ENCODE data around the gene AREG.

The AREG gene

GRCh38 chr4:74438661-74439060, 6.3 kb upstream of the AREG start:
- Histone ChIP-seq H4K8ac (ENCODE audit: low read depth, low read length) (no peak overlapping the region), H2BK12ac (ENCODE audit: low read length) (no peak overlapping the region), H2BK5ac (ENCODE audit: low read depth, low read length, poor library complexity) (no peak overlapping the region), H3K23ac (ENCODE audit: low read length) (no peak overlapping the region), H3K27me3 (ENCODE audit: insufficient read depth, low read length) (no peaks in the 10 kb centered on the region), H3K4me1 (ENCODE audit: control insufficient read depth in 1 of 2, insufficient read depth in 2 of 2, low read length in 2 of 2) (no peaks in the 10 kb centered on the region), H3K4ac (ENCODE audit: low read depth, low read length) (no peak overlapping the region), H3K4me2 (ENCODE audit: low read length) (no peak overlapping the region), H2BK120ac (ENCODE audit: insufficient read depth, low read length, poor library complexity) (no peak overlapping the region), H4K91ac (ENCODE audit: low read depth, low read length) (no peak overlapping the region), H2AFZ (ENCODE audit: insufficient read depth, low read length, poor library complexity) (no peak overlapping the region), H3K9me3 (ENCODE audit: insufficient read depth, low read depth, low read length) (peaks cover 4% of the 10 kb centered on the region), H3K79me1 (ENCODE audit: low read length) (no peaks in the 10 kb centered on the region), H3K18ac (ENCODE audit: low read length) (no peak overlapping the region), H3K36me3 (ENCODE audit: control insufficient read depth in 1 of 2, insufficient read depth in 2 of 2, low read length in 2 of 2) (no peaks in the 10 kb centered on the region), H3K79me2 (ENCODE audit: control insufficient read depth, insufficient read depth, low read length, poor library complexity) (no peaks in the 10 kb centered on the region), H4K12ac (ENCODE audit: low read depth, low read length) (no peak overlapping the region), H2AK5ac (ENCODE audit: low read length) (no peak overlapping the region), H3K14ac (ENCODE audit: low read length) (no peak overlapping the region), H3K9ac (ENCODE audit: low read length) (no peak overlapping the region), H3K27ac (ENCODE audit: low read depth, low read length) (no peak overlapping the region), H3K4me3 (ENCODE audit: low read depth, low read length) (no peak overlapping the region)
- no peak for DNase-seq
- no CpG with 5 or more reads among the region's 1 CpG for WGBS (ENCODE audit: extremely low coverage, insufficient coverage, insufficient read length)

DNA sequence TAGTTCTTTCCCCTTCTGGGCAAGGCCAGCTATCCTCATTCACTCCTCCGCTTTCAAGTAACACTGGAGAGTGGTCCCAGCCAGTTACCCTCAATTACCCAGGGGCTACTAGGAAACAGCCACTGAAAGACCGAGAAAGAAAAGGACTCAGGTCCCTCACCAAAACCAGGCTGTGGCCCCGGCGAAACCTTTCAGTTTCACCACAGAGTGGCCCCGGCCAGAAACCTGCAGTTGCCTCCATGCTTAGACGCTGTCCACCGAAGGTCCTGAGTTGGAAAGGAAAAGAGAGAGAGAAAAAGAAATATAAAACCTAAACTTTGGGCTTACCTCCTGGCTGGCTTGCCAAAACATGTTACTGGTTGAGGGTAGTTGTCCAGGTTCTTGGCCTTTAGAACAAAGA, 5.0 kb upstream of the AREG start:
- Histone ChIP-seq H3K23ac (ENCODE audit: low read length) (no peak overlapping the region), H3K18ac (ENCODE audit: low read length) (no peak overlapping the region), H2AK5ac (ENCODE audit: low read length) (no peak overlapping the region), H4K91ac (ENCODE audit: low read depth, low read length) (no peak overlapping the region), H2BK12ac (ENCODE audit: low read length) (no peak overlapping the region), H3K79me1 (ENCODE audit: low read length) (no peaks in the 10 kb centered on the region), H4K8ac (ENCODE audit: low read depth, low read length) (no peak overlapping the region), H3K4me1 (ENCODE audit: control insufficient read depth in 1 of 2, insufficient read depth in 2 of 2, low read length in 2 of 2) (peaks cover 2% of the 10 kb centered on the region in 2 experiments), H3K9me3 (ENCODE audit: insufficient read depth, low read depth, low read length) (peaks cover 4% of the 10 kb centered on the region), H2AFZ (ENCODE audit: insufficient read depth, low read length, poor library complexity) (no peak overlapping the region), H3K27ac (ENCODE audit: low read depth, low read length) (no peak overlapping the region), H3K36me3 (ENCODE audit: control insufficient read depth in 1 of 2, insufficient read depth in 2 of 2, low read length in 2 of 2) (no peaks in the 10 kb centered on the region), H3K27me3 (ENCODE audit: insufficient read depth, low read length) (no peaks in the 10 kb centered on the region), H2BK5ac (ENCODE audit: low read depth, low read length, poor library complexity) (no peak overlapping the region), H3K9ac (ENCODE audit: low read length) (no peak overlapping the region), H2BK120ac (ENCODE audit: insufficient read depth, low read length, poor library complexity) (no peak overlapping the region), H3K4me2 (ENCODE audit: low read length) (no peak overlapping the region), H3K79me2 (ENCODE audit: control insufficient read depth, insufficient read depth, low read length, poor library complexity) (no peaks in the 10 kb centered on the region), H3K4ac (ENCODE audit: low read depth, low read length) (no peak overlapping the region), H3K14ac (ENCODE audit: low read length) (no peak overlapping the region), H4K12ac (ENCODE audit: low read depth, low read length) (no peak overlapping the region), H3K4me3 (ENCODE audit: low read depth, low read length) (no peak overlapping the region)
- WGBS (ENCODE audit: extremely low coverage, insufficient coverage, insufficient read length): no CpG with 5 or more reads among the region's 7 CpGs
- DNase-seq: no peak

- no peak for DNase-seq
- Histone ChIP-seq H3K4me3 (ENCODE audit: low read depth, low read length) (no peak overlapping the region), H2BK12ac (ENCODE audit: low read length) (no peak overlapping the region), H2AFZ (ENCODE audit: insufficient read depth, low read length, poor library complexity) (no peak overlapping the region), H3K18ac (ENCODE audit: low read length) (no peak overlapping the region), H4K91ac (ENCODE audit: low read depth, low read length) (no peak overlapping the region), H3K9ac (ENCODE audit: low read length) (no peak overlapping the region), H3K23ac (ENCODE audit: low read length) (no peak overlapping the region), H3K79me1 (ENCODE audit: low read length) (no peaks in the 10 kb centered on the region), H4K8ac (ENCODE audit: low read depth, low read length) (no peak overlapping the region), H4K12ac (ENCODE audit: low read depth, low read length) (no peak overlapping the region), H3K36me3 (ENCODE audit: control insufficient read depth in 1 of 2, insufficient read depth in 2 of 2, low read length in 2 of 2) (no peaks in the 10 kb centered on the region), H3K4me1 (ENCODE audit: control insufficient read depth in 1 of 2, insufficient read depth in 2 of 2, low read length in 2 of 2) (peaks cover 2% of the 10 kb centered on the region in 2 experiments), H3K4me2 (ENCODE audit: low read length) (no peak overlapping the region), H2BK5ac (ENCODE audit: low read depth, low read length, poor library complexity) (no peak overlapping the region), H2BK120ac (ENCODE audit: insufficient read depth, low read length, poor library complexity) (no peak overlapping the region), H3K14ac (ENCODE audit: low read length) (no peak overlapping the region), H3K4ac (ENCODE audit: low read depth, low read length) (no peak overlapping the region), H3K27me3 (ENCODE audit: insufficient read depth, low read length) (no peaks in the 10 kb centered on the region), H2AK5ac (ENCODE audit: low read length) (no peak overlapping the region), H3K27ac (ENCODE audit: low read depth, low read length) (no peak overlapping the region), H3K9me3 (ENCODE audit: insufficient read depth, low read depth, low read length) (peaks cover 4% of the 10 kb centered on the region), H3K79me2 (ENCODE audit: control insufficient read depth, insufficient read depth, low read length, poor library complexity) (no peaks in the 10 kb centered on the region)
- no CpG with 5 or more reads among the region's 4 CpGs for WGBS (ENCODE audit: extremely low coverage, insufficient coverage, insufficient read length)
Measured at GRCh38 chr4:74440356-74440755, 4.6 kb upstream of the AREG start.

GRCh38 chr4:74441744-74442143, 3.2 kb upstream of the AREG start:
- no CpG with 5 or more reads among the region's 3 CpGs for WGBS (ENCODE audit: extremely low coverage, insufficient coverage, insufficient read length)
- H3K27ac ChIP-seq (ENCODE audit: low read depth, low read length): no peak overlapping the region

More at GRCh38 chr4:74441744-74442143, 3.2 kb upstream of the AREG start:
- H2BK12ac ChIP-seq (ENCODE audit: low read length): no peak overlapping the region
- H2BK120ac ChIP-seq (ENCODE audit: insufficient read depth, low read length, poor library complexity): no peak overlapping the region
- no peak overlapping the region for H2AFZ ChIP-seq (ENCODE audit: insufficient read depth, low read length, poor library complexity)
- H3K79me2 ChIP-seq (ENCODE audit: control insufficient read depth, insufficient read depth, low read length, poor library complexity): no peaks in the 10 kb centered on the region
- H3K4me1 ChIP-seq (ENCODE audit: control insufficient read depth in 1 of 2, insufficient read depth in 2 of 2, low read length in 2 of 2): peaks cover 2% of the 10 kb centered on the region in 2 experiments
- H3K23ac ChIP-seq (ENCODE audit: low read length): no peak overlapping the region
- H3K9me3 ChIP-seq (ENCODE audit: insufficient read depth, low read depth, low read length): peaks cover 4% of the 10 kb centered on the region
- no peaks in the 10 kb centered on the region for H3K79me1 ChIP-seq (ENCODE audit: low read length)
- DNase-seq: no peak
- H4K91ac ChIP-seq (ENCODE audit: low read depth, low read length): no peak overlapping the region
- no peak overlapping the region for H3K14ac ChIP-seq (ENCODE audit: low read length)
- H4K8ac ChIP-seq (ENCODE audit: low read depth, low read length): no peak overlapping the region
- H3K36me3 ChIP-seq (ENCODE audit: control insufficient read depth in 1 of 2, insufficient read depth in 2 of 2, low read length in 2 of 2): no peaks in the 10 kb centered on the region
- H2BK5ac ChIP-seq (ENCODE audit: low read depth, low read length, poor library complexity): no peak overlapping the region
- no peak overlapping the region for H3K4me2 ChIP-seq (ENCODE audit: low read length)
- no peak overlapping the region for H3K18ac ChIP-seq (ENCODE audit: low read length)
- H2AK5ac ChIP-seq (ENCODE audit: low read length): no peak overlapping the region
- H3K27me3 ChIP-seq (ENCODE audit: insufficient read depth, low read length): no peaks in the 10 kb centered on the region
- H3K4ac ChIP-seq (ENCODE audit: low read depth, low read length): no peak overlapping the region
- H3K9ac ChIP-seq (ENCODE audit: low read length): no peak overlapping the region
- H3K4me3 ChIP-seq (ENCODE audit: low read depth, low read length): no peak overlapping the region
- no peak overlapping the region for H4K12ac ChIP-seq (ENCODE audit: low read depth, low read length)

All from trophoblast cell (in vitro differentiated cells and primary cell).